T-helper 22 cell (primary cell): Measurements from ENCODE around the gene GCNT2.
"Not testable (repeated sequence)": the region's sequence is repeated elsewhere in the genome, so short reads cannot be mapped to it uniquely, and the experiment has no call there.

ENCODE experiments used
- DNase-seq: peaks from one replicate; pipeline ENCODE4 v3.0.0-alpha.2; 2020; ENCODE audit warnings: low read depth

GCNT2 gene

DNA sequence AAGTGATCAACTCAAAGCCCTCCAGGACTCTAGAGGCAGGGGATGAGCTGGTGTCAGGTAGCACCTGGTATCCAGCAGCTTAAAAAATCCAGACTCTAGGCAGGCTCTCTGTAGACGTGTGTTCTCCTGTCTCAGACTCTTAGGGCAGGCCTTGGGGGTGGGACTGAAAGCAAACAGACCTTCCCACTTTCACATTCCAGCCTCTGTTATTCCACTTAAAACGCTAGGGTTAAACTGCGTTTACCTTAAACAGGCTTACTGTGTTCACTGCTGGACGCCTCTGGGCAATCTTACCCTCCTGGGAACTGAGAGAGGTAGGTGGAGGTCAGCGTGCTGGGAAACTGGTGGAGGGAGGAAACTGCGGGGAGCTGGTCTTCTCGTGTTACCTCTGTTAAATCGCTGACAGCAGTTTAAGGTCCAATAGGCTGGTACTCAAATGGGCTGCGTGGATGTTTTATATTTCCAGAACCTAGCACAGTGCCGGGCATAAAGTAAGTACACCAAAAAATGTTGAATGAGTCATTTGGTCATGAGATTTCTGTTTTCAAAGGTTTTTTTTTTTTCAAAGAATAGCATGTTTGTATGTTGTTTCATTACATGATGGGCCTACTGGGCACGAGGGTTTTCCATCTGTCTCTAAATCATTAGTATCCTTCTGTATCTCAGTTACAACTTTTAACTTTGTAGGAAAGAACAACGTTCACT lies at the start of gene GCNT2:
Gene GCNT2, plus strand, starts transcription at position 248 of the 705 bp plus-strand sequence. CDS start 7,561 bp downstream, outside the sequence.
- DNase-seq, result no peak

DNA sequence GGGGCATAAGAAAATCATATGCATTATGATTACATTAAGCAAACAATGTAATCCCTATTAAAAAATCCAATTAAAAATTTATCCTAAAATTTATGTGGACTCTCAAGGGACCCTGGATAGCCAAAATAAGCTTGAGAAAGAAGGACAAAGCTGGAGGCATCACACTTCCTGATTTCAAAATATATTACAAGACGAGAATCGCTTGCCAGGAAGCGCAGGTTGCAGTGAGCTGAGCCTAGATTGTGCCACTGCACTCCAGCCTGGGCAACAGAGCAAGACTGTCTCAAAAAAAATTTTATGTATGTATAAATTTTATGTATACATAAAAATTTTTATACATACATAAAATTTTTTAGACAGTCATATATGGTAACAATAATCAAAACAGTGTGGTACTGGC lies 48.5 kb upstream of the GCNT2 start:
- no peak for DNase-seq

DNA sequence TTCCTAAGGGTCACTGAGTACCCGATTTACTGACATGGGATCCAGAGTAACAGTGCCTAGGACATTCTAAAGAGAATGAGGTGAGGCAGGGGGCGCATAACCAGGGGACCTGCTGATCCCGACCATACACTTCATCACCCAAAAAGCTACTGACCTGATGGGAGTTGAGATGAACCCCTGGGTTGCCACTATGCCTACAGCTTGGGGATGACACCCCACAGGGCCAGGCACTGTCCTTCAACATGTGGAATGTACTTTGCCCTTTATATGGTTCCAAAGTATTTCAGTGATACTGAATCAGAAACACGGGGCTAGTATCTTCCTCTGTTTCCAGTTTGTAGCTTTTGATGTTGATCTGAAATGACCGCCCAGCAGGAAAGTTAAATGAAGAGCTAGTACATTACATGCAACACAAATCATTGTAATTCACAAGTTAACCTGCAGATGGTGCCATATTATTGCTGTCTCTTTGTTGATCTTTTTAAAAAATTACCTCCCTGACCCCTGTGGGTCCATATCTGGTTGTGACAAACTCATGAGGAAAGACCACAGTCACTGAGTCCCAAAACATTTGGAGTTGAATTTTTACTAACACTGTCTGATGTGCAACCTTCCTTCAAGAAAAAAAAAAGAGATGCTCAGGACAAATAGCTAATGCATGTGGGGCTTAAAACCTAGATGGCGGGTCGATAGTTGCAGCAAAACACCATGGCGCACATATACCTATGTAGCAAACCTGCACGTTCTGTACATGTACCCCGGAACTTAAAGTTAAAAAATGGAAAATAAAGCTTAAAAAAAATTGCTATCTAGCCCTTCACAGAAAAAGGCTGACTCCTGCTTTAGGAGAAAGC lies 42.7 kb upstream of the GCNT2 start:
- no peak for DNase-seq

DNA sequence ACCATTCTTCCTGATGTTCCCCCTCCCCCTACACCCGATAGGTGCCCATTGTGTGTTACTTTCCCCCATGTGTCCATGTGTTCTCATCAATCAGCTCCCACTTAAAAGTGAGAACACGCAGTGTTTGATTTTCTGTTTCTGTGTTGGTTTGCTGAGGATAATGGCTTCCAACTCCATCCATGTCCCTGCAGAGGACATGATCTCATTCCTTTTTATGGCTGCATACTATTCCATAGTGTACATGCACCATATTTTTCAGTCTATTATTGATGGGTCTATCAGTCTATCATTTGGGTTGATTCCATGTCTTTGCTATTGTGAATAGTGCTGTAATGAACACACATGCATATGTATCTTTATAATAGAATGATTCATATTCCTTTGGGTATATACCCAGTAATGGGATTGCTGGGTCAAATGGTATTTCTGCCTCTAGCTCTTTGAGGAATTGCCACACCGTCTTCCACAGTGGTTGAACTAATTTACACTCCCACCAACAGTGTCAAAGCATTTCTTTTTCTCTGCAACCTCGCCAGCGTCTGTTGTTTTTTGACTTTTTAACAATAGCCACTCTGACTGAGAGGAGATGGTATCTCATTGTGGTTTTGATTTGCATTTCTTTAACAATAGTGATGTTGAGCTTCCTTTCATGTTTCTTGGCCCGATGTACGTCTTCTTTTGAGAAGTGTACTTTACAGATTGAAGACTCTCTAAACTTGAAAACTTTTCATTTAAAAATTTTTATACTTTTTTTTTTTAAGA lies 41.0 kb upstream of the GCNT2 start:
- DNase-seq, result no peak

DNA sequence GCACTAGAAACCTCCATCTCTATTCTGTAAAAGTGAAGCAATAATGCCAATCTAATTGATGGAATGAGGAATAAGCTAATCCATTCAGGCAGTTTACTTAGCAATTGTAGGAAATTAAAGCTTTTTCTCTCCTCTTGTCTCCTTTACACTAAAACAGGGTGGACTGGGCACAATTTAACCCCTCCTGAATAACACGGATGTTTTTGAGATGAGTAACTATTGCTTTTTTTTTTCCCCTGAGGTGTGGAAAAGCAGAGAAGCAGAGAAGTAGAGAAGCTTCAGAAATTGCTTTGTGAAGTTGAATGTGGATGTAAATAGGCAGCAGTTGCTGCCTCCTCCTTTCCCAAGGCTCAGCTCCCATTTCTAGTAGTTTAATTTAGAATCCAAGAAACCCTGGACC lies 40.0 kb upstream of the GCNT2 start:
- DNase-seq, result no peak

DNA sequence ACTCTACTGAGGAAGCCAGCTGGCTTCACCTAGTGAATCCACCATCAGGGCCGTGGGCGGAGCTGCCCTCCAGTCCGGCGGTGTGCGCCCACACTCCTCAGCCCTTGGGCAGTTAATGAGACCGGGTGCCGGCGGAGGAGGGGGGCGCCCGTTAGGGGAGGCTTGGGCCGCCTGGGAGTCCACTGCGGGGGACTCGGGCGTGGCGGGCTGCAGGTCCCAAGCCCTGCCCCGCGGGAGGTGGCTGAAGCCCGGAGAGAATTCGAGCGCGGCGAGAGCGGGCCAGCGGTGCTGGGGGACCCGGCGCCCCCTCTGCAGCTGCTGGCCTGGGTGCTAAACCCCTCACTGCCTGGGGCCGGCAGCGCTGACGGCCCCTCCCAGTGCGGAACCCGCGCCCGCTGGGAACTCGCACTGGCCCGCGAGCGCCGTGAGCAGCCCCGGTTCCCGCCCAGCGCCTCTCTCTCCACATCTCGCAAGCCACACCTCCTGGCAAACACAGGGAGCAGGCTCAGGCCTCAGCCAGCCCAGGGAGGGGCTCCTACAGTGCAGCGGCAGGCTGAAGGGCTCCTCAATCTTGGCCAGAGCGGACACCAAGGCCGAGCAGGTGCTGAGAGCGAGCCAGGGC lies 38.4 kb upstream of the GCNT2 start:
- DNase-seq, result no peak

DNA sequence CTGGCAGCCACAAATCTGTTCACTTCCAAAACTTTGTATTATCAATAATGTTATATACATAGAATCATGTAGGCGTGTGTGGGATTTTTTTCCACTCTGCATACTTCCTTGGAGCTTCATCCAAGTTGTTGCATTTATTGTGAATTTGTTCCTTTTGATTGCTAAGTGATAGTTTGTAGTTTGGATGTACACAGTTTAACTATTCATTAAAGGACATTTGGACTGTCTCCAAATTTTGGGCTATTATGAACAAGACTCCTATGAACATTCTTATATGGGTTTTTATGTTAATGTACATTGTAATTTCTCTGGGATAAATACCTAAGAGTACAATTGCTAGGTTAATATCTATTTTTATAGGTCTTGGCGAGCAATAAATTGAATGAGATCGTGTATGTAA lies 36.2 kb upstream of the GCNT2 start:
- DNase-seq, result no peak

DNA sequence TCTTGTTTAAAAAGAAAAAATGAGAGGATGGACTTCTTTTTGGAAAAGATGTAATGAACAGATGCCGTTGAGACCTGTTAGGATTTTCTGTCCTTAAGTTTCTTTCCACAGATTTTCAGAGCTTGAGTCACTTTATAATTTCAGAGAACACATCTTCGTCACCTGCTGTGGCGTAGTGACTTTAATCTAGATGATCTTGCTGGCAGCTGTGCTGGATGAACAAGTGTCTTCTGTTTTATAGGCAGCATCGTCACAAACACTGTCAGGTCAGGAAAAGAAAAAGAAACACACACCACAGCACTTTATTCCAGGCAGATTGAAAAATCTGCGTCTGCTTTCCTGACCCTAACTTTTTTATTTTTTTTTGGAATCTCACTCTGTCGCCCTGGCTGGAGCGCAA lies 35.7 kb upstream of the GCNT2 start:
- DNase-seq, result no peak

DNA sequence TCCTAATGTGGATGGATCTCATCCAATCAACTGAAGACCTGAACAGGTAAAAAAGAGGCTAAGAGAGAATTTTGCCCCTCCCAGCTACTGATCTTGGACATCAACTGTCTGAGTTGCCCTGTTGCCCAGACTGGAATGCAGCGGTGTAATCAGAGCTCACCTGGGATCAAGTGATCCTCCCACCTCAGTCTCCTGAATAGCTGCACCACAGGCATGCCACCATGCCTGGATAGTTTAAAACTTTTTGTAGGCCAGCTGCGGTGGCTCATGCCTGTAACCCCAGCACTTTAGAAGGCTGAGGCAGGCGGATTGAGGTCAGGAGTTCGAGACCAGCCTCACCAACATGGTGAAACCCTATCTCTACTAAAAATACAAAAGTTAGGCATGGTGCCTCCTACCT lies 34.9 kb upstream of the GCNT2 start:
- DNase-seq, result no peak

DNA sequence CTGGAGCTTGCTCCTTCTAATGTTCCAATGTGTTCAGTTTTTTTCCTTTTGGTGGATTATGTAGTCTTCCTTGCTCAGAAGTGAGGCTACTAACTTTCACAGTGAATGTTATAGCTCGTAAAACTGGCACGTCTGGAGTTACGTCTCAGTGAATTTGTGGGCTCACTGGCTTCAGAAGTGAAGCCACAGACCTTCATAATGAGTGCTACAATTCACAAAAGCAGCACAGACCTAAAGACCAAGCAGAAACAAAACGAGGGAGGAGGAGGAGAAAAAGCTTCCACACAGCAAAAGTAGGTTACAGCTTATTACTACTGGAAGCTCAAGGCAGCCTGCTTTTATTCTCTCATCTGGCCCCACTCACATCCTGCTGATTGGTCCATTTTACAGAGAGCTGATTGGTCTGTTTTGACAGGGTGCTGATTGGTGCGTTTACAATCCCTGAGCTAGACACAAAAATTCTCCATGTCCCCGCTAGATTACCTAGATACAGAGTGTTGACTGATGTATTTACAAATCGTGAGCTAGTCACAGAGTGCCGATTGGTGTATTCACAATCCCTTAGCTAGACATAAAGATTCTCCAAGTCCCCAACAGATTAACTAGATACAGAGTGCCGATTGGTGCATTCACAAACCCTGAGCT lies 34.1 kb upstream of the GCNT2 start:
- DNase-seq, result not testable (repeated sequence)

DNA sequence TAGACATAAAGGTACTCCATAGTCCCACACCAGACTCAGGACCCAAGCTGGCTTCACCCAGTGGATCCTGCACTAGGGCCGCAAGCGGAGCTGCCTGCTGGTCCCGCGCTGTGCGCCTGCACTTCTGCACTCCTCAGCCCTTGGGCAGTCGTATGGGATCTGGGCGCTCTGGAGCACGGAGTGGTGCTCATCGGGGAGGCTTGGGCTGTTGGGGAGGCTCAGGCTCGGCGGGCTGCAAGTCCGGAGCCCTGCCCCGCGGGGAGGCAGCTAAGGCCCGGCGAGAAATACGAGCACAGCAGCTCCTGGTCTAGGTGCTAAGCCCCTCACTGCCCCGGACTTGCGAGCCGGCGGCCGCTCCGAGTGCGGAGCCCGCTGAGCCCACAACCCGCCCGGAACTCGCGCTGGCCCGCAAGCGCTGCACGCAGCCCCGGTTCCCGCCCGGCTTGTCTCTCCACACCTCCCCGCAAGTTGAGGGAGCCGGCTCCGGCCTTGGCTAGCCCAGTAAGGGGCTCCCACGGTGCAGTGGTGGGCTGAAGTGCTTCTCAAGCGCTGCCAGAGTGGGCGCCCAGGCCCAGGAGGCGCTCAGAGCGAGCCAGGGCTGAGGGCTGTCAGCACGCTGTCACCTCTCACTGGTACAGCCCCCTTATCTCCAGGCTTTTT lies 33.4 kb upstream of the GCNT2 start:
- no peak for DNase-seq

DNA sequence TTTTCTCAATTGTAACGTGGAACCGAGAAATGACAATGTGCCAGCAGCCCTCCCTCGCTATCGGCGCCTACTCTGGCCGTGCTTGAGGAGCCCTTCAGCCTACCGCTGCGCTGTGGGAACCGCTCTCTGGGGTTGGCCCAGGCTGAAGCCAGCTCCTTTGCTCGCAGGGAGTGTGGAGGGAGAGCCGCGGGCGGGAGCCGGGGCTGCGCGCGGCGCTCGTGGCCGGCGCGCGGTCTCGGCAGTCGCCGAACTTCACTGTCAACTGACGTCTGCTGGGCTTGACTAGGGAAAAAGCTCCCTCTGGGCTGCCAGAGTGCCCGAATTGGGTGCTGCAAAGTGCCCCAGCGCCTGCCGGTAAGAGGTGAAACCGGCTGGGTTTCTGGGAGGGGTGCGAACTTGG lies 29.7 kb upstream of the GCNT2 start:
- no peak for DNase-seq

DNA sequence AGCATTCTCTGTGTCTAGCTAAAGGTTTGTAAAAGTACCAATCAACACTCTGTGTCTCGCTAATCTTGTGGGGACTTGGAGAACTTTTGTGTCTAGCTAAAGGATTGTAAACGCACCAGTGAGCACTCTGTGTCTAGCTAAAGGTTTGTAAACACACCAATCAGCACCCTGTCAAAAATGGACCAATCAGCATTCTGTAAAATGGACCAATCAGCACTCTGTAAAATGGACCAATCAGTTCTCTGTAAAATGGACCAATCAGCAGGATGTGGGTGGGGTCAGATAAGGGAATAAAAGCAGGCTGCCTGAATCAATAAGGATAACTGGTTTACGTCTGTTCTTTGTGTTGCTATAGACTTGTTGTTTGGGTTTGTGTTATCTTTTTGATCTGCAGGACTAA lies 29.2 kb upstream of the GCNT2 start:
- not testable (repeated sequence) for DNase-seq

DNA sequence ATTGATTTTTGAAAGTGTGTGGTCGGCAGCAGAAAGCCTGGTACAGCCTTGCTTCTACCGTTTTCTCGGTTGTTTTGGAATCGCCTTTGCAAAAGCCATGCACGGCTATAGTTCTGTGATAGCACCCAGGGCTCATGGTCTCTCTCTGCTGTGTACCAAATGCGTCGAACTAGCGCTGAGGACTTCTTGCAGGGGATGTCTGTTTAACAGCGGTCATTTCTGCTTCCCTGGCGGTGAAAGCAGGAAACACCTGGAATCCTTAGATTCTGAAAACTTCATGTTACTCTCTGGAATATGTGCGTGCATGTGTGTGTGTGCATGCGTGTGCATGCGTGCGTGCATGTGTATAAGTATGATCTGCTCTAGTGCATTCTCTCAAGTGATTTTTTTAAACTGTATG lies 26.1 kb upstream of the GCNT2 start:
- DNase-seq, result no peak

DNA sequence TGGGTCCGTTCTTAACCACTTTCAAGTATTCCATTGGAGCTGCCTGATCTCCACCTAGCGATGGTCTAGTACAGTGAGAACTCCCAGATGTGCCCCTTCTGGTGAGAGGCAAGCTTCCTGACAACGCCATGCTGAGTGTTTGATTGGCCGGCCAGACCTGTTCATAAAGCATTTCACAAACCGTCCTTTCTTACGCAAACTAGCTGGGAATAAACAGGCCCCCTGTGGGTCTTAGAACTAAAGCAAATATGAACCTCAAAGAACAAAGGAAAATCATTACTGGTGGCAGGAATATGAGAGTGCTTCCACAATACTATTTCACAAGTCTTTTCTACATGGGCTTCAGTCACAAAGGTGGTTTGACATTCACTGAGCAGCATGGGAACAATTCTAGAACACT lies 15.6 kb upstream of the GCNT2 start:
- no peak for DNase-seq

DNA sequence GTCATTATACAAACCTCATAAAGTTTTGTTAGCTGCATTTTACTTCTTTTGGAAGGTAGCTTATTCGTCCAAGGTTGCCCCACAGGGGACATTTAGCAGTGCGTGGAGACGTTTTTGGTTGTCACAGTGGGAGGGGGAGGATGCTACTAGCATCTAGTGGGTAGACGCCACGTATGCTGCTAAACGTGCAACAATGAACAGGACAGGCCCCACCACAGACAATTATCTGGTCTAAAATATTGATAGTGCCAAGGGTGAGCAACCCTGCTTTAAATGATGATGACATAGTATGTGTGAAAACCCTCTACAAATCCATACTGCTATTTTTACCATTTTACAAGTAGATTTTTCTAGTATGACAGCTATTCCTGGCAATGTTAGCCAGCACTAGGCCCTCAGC lies 13.9 kb upstream of the GCNT2 start:
- DNase-seq, result no peak

DNA sequence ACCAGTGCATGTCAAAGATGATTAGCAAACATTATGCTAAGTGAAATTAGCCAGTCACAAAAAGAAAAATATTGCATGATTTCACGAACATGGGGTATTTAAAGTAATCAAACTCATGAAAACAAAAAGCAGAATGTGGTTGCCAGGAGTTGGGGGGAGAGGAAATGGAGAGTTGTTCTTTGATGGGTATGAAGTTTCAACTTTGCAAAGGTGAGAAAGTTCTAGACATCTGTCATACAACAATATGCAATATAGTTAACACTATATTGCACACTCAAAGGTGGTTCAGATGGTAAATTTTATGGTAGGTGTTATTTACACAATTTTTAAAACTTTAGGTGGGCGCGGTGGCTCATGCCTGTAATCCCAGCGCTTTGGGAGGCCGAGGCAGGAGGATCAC lies 13.4 kb upstream of the GCNT2 start:
- no peak for DNase-seq

DNA sequence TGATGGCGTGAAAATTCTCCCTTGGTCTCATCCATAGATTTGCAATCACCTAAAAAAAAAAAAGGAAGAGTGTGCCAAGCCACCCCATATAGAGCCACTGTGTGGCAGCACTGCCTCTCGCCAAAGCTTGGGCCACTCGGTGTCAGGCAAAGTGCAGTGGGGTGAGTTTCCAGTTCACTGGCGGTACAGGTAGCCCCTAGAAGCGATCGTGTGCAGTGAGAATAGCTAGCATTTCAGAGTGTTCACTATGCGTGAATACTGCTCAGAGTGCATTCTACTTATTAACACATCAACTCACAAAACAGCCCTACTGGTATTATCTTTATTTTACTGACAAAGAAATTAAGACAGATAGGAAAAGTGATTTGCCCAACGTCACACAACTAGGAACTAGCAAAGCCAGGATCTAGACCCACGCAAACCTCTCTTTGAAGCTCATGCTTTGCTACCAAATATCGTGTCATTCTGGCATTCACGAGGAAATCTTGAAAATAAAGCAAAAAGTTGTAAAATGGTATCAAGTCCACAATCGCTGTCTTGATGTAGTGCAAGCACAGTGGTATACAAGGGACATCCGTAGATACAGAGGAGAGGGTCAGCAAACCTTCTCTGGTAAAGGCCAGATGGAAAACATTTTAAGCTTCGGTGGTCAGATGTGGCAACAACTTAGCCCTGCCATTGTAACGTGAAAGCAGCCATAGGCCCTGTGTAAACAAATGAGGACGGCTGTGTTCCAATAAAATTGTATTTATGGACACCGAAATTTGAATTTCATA lies 10.4 kb upstream of the GCNT2 start:
- no peak for DNase-seq

DNA sequence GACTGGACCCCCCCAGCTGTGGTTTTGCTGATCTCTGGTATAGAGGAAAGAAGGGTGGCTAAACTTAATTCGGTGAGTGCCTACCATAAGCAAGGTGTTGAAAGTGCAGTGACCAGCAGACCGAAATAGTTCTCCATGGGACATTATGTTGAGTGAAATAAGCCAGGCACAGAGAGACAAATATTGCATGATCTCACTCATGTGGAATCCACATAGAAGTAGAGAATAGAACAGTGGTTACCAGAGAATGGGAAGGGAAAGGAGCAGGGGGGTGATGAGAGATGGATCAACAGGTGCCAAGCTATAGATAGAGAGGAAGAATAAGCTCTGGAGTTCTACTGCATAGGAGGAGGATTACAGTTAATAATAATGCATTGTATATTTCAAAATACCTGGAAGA lies 9.7 kb upstream of the GCNT2 start:
- no peak for DNase-seq

DNA sequence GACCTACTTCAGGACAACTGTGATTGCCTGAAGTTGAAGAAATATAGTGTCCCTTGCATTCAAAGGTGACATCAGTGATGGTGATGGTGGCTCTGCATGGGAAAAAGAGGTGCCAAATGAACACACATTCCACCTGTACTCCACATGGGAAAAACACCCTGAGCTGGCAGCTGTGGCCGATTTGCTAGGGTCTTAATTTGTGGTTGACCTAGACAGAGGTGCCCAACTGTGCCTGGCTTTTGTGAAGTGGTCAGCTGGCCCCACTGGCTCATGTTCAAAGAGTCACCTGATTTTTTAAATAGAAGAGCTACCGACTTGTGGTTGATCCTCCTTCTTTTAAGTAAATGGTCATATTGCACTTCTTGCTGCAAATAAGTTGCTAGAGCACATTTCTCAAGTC lies 7.6 kb upstream of the GCNT2 start:
- DNase-seq, result no peak
